HEK293 (cell line): ENCODE measurements around the gene KCNH8.

ENCODE experiments used
- TRIM28 ChIP-seq: IDR thresholded peaks from 2 replicates; pipeline ENCODE4 v1.6.1; 2011; ENCODE audit warnings: low read length, control low read depth, borderline replicate concordance
- ZNF707 ChIP-seq: fragments of 450-650 bp; formaldehyde crosslinking; IDR thresholded peaks from 2 replicates; pipeline ENCODE4 v1.5.1; 2016; ENCODE audit warnings: missing biosample characterization, missing genetic modification characterization

- TF ChIP-seq ZNF707 (tag by site-specific recombination): no peak
- no peak for TF ChIP-seq TRIM28
Observed at GRCh38 chr3:19173945-19174344, 25.6 kb downstream of the KCNH8 start.
